D341Med (cell line): ENCODE measurements around the gene SMAP1.

Source experiments
- DNase-seq: peaks from one replicate; pipeline ENCODE4 v3.0.0; 2012; ENCODE audit warnings: low spot score

SMAP1 gene

GRCh38 chr6:70684794-70685493 lies 17.3 kb downstream of the SMAP1 start:
- no peak for DNase-seq

GRCh38 chr6:70685494-70686180 lies 18.0 kb downstream of the SMAP1 start:
- DNase-seq: no peak

DNA sequence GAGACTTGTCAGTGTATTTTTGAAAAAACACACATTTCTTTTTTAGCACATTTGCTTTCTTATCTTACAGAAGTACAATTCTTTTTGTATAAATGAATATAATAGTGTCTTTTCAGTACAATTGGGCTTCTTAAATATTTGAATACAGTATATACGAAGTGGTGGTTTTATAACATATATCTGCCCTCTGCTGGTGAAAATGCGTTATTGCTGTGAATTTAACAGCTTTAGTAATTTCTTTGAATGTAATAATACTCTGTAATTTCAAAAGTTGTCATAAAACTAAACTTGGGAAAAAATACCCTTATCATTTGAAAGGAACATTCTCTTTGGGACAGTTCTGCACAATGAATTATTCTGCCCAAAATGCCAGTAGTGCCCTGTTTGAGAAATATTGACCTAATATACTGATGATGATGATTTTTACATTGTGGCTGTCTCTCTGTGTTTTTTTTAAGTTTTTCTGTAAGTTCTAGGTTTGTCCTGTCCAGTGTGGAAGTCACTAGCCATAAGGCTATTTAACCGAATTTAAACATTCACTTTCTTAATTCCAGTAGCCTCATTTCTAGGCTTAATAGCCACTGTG lies 19.0 kb downstream of the SMAP1 start:
- no peak for DNase-seq

GRCh38 chr6:70693887-70694286 lies 26.2 kb downstream of the SMAP1 start:
- no peak for DNase-seq

GRCh38 chr6:70694371-70694770 lies 26.7 kb downstream of the SMAP1 start:
- DNase-seq: no peak

DNA sequence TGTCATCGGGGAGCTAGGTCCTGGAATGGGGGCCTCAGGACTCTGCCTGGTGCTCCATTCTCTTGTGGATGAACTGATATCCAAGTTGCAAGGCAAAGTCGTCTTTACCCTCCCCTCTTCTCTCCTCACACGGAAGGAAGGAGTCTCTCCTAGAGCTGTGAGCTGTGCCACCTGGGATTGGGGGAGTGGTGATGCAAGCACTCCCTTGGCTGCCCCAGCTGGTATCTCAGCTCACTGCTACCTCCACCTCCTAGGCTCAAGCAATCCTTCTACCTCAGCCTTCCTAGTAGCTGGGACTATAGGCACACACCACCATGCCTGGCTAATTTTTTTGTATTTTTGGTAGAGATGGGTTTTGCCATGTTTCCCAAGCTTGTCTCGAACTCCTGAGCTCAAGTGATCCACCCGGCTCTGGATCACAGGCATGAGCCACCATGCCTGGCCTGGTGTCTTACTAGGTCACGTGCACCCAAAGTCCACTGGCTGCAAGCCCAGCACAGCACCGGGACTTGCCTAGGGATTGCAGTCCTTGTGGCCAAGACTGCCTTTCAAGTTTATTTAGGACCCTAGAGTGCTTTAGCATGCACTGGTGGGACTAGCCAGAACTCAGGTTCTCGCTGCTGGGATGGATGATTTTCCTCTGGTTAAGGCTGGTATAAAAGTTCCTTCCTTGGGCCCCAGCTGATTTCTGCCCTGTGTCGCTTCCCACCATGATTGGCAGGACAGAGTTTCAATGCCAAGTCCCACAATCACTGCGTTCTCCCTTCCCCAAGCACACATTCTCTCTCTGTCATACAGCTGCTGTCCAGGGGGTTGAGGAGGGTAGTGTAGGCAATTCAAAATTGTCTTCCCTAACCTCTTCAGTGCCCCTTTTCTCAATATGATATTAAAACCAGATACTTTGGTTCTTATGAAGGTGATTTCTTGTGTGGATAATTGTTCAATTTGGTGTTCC lies 33.5 kb downstream of the SMAP1 start:
- DNase-seq: no peak

GRCh38 chr6:70705772-70706171 lies 38.1 kb downstream of the SMAP1 start:
- no peak for DNase-seq

DNA sequence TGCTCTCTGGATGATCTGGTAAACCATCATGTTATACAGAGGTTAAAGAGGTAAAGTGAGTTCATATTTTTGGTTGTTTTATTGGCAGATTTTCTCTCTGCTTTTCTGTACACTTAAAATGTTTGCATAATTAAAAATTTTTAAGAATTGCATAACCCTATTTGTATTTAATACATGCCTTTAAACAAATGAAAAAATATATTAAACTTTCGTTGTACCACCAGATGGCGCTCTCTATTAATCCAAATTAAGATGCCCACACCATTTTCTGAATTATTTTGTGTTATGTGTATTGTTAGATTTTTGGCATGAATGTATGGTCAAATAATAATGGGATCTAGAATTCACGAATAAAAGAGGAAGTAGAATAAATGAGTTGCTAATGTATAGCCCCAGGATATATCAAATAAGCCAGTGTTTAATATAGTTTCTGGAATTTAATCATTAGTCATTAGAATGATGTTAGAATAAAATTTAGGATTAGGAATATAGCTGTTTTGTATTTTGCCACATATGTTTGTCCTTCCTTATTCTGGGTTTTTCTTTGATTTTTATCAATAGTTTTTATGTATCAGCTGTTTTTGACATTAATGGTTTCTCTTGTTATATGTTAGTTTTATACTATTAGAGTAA lies 38.9 kb downstream of the SMAP1 start:
- no peak for DNase-seq

- no peak for DNase-seq
These were observed 40.2 kb downstream of the SMAP1 start for GRCh38 chr6:70707893-70708292.

DNA sequence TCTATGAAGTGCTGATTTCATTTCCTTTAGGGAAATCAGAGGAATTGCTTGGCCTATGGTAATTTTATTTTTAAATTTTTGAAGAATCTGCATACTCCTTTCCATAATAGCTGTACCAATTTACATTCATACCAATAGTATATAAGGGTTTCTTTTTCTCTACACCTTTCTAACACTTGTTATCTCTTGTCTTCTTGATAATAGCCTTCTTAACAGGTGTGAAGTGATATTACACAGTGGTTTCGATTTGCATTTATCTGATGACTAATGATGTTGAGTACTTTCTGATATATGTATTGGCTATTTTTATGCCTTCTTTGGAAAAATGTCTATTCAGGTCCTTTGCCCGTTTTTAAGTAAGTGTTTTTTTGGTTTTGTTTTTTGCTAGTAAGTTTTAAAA lies 40.8 kb downstream of the SMAP1 start:
- no peak for DNase-seq

DNA sequence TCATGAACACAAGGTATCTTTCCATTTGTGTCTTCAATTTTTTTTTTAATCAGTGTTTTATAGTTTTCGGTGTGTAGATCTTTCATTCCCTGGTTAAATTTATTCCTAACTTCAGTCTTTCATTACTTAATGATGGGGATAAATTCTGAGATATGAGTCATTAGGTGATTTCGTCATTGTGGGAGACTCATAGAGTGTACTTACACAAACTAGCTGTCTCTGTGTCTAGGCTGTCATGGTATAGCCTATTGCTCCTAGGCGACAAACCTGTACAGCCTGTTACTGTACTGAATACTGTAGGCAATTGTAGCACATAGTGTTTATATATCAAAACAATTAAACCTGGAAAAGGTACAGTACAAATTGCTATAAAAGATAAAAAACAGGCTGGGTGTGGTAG lies 42.1 kb downstream of the SMAP1 start:
- no peak for DNase-seq

DNA sequence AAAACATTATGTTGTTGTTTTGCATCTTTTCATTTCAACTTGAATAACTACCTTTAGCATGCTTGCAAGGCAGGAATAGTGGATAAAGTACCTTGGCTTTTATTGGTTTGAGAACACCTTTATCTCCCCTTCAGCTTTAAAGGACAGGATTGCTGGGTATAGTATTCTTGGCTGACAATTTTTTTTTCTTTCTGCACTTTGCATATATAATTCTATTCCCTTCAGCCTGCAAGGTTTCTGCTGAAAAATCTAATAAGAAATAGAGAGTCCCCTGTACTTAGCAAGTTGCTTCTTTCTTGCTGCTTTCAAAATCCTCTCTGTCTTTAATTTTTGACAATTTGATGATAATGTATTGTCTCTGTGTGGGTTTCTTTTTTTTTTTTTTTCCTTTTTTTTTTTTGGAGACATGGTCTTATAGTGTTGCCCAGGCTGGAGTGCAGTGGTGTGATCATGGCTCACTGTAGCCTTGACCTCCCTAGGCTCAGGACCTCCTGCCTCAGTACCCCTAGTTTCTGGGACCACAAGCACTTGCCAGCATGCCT lies 47.1 kb downstream of the SMAP1 start:
- no peak for DNase-seq

DNA sequence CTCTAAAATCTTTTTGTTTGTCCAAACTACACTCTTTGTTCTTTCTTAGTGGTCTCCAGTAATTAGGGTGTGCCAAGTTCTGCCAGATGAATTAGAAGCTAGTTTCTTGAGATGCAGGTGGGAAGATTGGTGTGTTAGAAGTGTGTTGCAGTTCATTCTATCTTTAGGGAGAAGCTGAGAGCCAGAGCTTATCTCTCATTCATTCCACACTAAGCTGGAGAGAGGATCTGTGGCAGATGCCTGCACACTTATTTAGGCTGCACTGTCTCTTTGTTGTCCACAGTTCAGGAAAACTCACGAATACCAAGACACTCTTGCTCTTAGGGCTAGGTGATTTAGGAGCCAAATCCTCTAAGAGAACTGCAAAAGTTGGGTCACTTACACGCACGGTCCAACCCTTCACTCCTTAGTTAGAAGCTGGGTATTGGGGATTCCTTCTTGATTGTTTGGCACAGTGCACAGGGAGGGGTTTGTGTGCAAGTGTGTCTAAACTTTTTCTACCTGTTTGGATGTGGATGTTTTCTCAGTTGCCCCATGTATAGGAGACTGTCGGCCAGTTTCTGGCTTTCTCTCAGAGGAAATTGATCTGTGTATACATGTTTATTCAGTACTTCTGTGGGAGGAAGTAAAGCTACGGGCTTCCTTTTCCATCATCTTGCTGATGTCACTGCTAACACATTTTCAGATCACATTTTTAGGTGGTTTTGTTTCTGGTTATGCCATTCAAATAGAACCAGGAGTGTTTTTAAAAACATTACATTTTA lies 49.5 kb downstream of the SMAP1 start:
- no peak for DNase-seq

DNA sequence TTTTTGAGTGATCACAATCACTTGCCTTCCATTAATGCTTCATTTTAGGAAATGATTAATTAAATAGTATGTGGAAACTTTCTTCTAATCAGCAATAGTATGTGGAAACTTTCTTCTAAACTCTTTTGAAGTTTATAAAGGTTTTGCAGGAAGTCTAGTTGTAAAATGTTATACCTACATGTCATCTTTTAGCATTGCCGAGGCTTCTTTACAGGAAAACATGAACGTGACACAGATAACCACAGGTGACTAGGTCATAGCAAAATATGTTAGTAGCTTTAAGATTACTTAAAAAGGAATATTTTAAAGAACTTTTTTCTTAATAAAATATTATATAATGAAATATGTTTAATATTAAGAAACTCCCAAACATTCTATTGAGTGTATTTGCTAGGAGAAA lies 56.8 kb downstream of the SMAP1 start:
- DNase-seq: no peak

DNA sequence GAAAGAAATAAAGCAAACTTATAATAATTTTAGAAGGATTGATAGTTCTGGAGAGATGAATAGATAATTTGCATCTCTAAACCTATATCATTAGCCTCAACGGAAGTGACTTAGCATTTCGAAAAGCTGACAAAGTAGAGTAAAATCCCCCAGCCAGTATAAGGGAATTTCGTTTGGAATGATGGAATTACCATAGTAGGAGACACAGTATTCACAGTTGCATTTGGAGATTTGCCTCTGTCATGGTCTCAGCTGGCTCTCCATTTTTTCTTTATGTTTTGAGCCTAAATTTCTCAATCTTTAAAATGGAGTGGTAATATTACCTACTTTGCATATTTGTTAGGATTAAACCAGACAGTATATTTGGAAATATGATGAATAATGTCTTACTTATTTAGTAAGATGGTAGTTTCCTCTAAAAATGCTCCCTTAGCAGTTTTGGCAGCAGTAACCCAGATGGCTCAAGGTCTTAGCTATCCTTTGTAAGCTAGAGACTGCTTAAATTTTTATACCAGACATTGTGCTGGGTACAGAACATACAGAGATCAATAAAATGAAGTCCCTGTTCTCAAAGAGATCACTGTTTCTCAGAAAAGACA lies 58.2 kb downstream of the SMAP1 start:
- DNase-seq: no peak

DNA sequence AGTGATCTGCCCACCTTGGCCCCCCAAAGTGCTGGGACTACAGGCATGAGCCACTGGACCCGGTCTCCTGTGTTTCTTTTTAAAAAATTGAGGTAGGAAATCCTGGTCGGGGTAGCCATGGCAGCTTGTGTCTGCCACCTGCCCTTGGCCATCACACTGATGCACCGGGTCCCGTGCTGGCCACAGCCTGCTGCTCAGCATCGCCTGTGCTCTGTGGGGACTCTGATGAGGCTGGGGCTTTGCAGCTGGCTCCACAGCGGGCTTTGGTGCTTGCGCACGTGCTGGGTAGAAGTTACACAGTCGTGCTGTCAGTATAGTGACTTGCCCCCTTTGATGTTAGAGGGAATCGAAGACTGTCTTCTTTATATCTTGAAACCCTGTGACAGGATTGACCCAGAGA lies 66.7 kb downstream of the SMAP1 start:
- DNase-seq: no peak

GRCh38 chr6:70734979-70735378 lies 67.3 kb downstream of the SMAP1 start:
- DNase-seq: no peak

- DNase-seq: no peak
These were observed 67.8 kb downstream of the SMAP1 start for GRCh38 chr6:70735513-70735912.

GRCh38 chr6:70738028-70738427 lies 70.3 kb downstream of the SMAP1 start:
- no peak for DNase-seq

GRCh38 chr6:70739534-70739933 lies 71.9 kb downstream of the SMAP1 start:
- no peak for DNase-seq
